Loucy (cell line): ENCODE results near the gene COA1.
A peak's percentile ranks its signal among the peaks of the same experiment; 100 is the strongest.

Experiments used
- H2AFZ ChIP-seq: fragments of 200-600 bp; sonication (generic); 2 replicates; pipeline ENCODE4 v1.6.0; 2016; ENCODE audit warnings: antibody characterized with exemption, mild to moderate bottlenecking, low read length, moderate library complexity
- H3F3A ChIP-seq: fragments of 200-600 bp; 2 replicates; pipeline ENCODE4 v1.6.0; 2016; ENCODE audit warnings: antibody characterized with exemption, low read depth, mild to moderate bottlenecking
- H3K27me3 ChIP-seq: fragments of 200-600 bp; sonication (generic); 2 replicates; pipeline ENCODE4 v1.6.1; 2014; ENCODE audit warnings: low read length, mild to moderate bottlenecking; ENCODE audit not compliant: insufficient read depth, poor library complexity, severe bottlenecking
- H3K36me3 ChIP-seq: fragments of 200-600 bp; sonication (generic); 2 replicates; pipeline ENCODE4 v1.6.1; 2016; ENCODE audit warnings: low read length; ENCODE audit not compliant: insufficient read depth
- H3K4me1 ChIP-seq: fragments of 200-600 bp; sonication (generic); 2 replicates; pipeline ENCODE4 v1.5.1; 2014; ENCODE audit warnings: low read length, mild to moderate bottlenecking; ENCODE audit not compliant: insufficient read depth, poor library complexity, severe bottlenecking
- H3K4me2 ChIP-seq: fragments of 200-600 bp; sonication (generic); 2 replicates; pipeline ENCODE4 v1.6.0; 2014; ENCODE audit warnings: antibody characterized with exemption, low read length, low read depth, mild to moderate bottlenecking; ENCODE audit not compliant: poor library complexity, severe bottlenecking
- H3K4me3 ChIP-seq: fragments of 200-600 bp; sonication (generic); 2 replicates; pipeline ENCODE4 v1.5.1; 2014; ENCODE audit warnings: low read length, mild to moderate bottlenecking, mixed read lengths; ENCODE audit not compliant: poor library complexity, severe bottlenecking
- H3K79me2 ChIP-seq: fragments of 200-600 bp; sonication (generic); 2 replicates; pipeline ENCODE4 v1.6.1; 2014; ENCODE audit warnings: low read length; ENCODE audit not compliant: insufficient read depth
- H3K9ac ChIP-seq: fragments of 200-600 bp; sonication (generic); 2 replicates; pipeline ENCODE4 v1.6.0; 2014; ENCODE audit warnings: mild to moderate bottlenecking, low read depth, low read length, moderate library complexity; ENCODE audit not compliant: poor library complexity, severe bottlenecking
- H3K9me2 ChIP-seq: fragments of 200-600 bp; sonication (generic); replicated peaks from 2 replicates; pipeline ENCODE4 v1.6.1; 2016; ENCODE audit warnings: low read depth, low read length, mixed read lengths
- H3K9me3 ChIP-seq: fragments of 200-600 bp; sonication (generic); 2 replicates; pipeline ENCODE4 v1.6.1; 2014; ENCODE audit warnings: mild to moderate bottlenecking, antibody characterized with exemption, low read length, low read depth; ENCODE audit not compliant: insufficient read depth
- H4K20me1 ChIP-seq: fragments of 200-600 bp; sonication (generic); 2 replicates; pipeline ENCODE4 v1.6.0; 2014; ENCODE audit warnings: antibody characterized with exemption, low read length, mild to moderate bottlenecking; ENCODE audit not compliant: insufficient read depth, poor library complexity, severe bottlenecking
- CTCF ChIP-seq: fragments of 200-600 bp; sonication (generic); conservative IDR thresholded peaks from 2 replicates; pipeline ENCODE4 v1.5.1; 2014; ENCODE audit warnings: mild to moderate bottlenecking, antibody characterized with exemption, low read length
- EZH2phosphoT487 ChIP-seq: fragments of 200-600 bp; IDR thresholded peaks from 2 replicates; pipeline ENCODE4 v1.6.1; 2018; ENCODE audit warnings: antibody characterized with exemption, mild to moderate bottlenecking, moderate library complexity, borderline replicate concordance

COA1 gene

GRCh38 chr7:43758029-43758821, 28.9 kb upstream of the COA1 start, which contains the start of gene BLVRA:
Gene BLVRA (plus strand): TSS chr7:43758680. CDS start chr7:43771159, 12,479 bp downstream.
- H3F3A ChIP-seq: no peaks in the 10 kb centered on the region
- peak within 1 kb of the TSS; percentile 59 for H3K4me2 ChIP-seq
- H2AFZ ChIP-seq: peak within 1 kb of the TSS; percentile 94
- TF ChIP-seq EZH2phosphoT487 (no peak), CTCF (no peak)
- no peaks in the 10 kb centered on the region for H3K36me3 ChIP-seq
- no peaks in the 10 kb centered on the region for H3K9me3 ChIP-seq
- H3K4me3 ChIP-seq: peak within 1 kb of the TSS; percentile 82
- no peaks in the 10 kb centered on the region for H3K9me2 ChIP-seq
- peaks cover 8% of the 10 kb centered on the region for H3K27me3 ChIP-seq
- no peaks in the 10 kb centered on the region for H4K20me1 ChIP-seq
- H3K4me1 ChIP-seq: peaks cover 11% of the 10 kb centered on the region
- peak within 1 kb of the TSS; percentile 67 for H3K9ac ChIP-seq
- H3K79me2 ChIP-seq: no peaks in the 10 kb centered on the region

GRCh38 chr7:43757073-43757720, 27.9 kb upstream of the COA1 start:
- Histone ChIP-seq H2AFZ (no peak overlapping the region), H3F3A (no peaks in the 10 kb centered on the region), H3K27me3 (peaks cover 8% of the 10 kb centered on the region), H3K9me3 (no peaks in the 10 kb centered on the region), H3K4me3 (no peak overlapping the region), H4K20me1 (no peaks in the 10 kb centered on the region), H3K9ac (no peak overlapping the region), H3K36me3 (no peaks in the 10 kb centered on the region), H3K4me2 (no peak overlapping the region), H3K79me2 (no peaks in the 10 kb centered on the region), H3K4me1 (peaks cover 11% of the 10 kb centered on the region), H3K9me2 (no peaks in the 10 kb centered on the region)
- TF ChIP-seq CTCF (no peak), EZH2phosphoT487 (no peak)

GRCh38 chr7:43756368-43757072, 27.2 kb upstream of the COA1 start:
- H3K9me3 ChIP-seq: no peaks in the 10 kb centered on the region
- H4K20me1 ChIP-seq: no peaks in the 10 kb centered on the region
- H3K36me3 ChIP-seq: no peaks in the 10 kb centered on the region
- H3F3A ChIP-seq: no peaks in the 10 kb centered on the region
- no peak overlapping the region for H3K9ac ChIP-seq
- no peak overlapping the region for H2AFZ ChIP-seq
- H3K4me3 ChIP-seq: no peak overlapping the region
- H3K4me2 ChIP-seq: no peak overlapping the region
- peaks cover 11% of the 10 kb centered on the region for H3K4me1 ChIP-seq
- no peak for TF ChIP-seq EZH2phosphoT487
- no peak for TF ChIP-seq CTCF
- H3K27me3 ChIP-seq: peaks cover 8% of the 10 kb centered on the region
- no peaks in the 10 kb centered on the region for H3K79me2 ChIP-seq
- H3K9me2 ChIP-seq: no peaks in the 10 kb centered on the region
